Measurements from ENCODE around the gene DGCR6.

DNA sequence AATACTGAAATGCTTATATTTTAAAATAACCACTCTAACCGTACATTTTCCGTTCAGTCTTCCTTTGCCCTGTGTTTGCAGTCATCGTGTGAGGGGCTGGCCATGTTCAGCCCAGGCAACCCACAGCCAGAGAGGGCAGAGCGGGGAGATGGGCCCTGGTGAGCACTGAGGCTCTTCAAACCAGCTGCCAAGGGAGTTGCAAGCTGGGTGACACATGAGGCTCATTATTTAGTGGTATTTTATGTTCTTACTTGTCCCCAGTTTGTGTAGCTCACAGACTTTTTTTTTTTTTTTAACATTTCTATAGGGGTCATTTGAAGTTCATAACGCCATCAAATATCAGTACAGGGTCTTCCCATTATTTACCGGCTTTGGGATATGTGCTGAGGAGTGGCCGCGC, 18.0 kb upstream of the DGCR6 start:
- TF ChIP-seq, protein P1, sequence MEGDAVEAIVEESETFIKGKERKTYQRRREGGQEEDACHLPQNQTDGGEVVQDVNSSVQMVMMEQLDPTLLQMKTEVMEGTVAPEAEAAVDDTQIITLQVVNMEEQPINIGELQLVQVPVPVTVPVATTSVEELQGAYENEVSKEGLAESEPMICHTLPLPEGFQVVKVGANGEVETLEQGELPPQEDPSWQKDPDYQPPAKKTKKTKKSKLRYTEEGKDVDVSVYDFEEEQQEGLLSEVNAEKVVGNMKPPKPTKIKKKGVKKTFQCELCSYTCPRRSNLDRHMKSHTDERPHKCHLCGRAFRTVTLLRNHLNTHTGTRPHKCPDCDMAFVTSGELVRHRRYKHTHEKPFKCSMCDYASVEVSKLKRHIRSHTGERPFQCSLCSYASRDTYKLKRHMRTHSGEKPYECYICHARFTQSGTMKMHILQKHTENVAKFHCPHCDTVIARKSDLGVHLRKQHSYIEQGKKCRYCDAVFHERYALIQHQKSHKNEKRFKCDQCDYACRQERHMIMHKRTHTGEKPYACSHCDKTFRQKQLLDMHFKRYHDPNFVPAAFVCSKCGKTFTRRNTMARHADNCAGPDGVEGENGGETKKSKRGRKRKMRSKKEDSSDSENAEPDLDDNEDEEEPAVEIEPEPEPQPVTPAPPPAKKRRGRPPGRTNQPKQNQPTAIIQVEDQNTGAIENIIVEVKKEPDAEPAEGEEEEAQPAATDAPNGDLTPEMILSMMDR (conservative IDR thresholded peaks at IDR 0.05; ENCODE audit: low read depth, low read length) = no peak
- no peak for TF ChIP-seq EZH2 (IDR thresholded peaks at IDR 0.05; ENCODE audit: borderline replicate concordance, low read depth, low read length, poor library complexity, severe bottlenecking)
